ENCODE data around the gene PPARA. TPM values are rescaled to one million over a fixed set of nuclear protein-coding genes. Genes with fewer than 3 reads are reported as not detected.

Gene PPARA
- total and polyA plus RNA-seq, 9 of the 15 experiments (the other 6 are each of a cell fraction or from before 2014, with no cell fraction given): 0.64 to 5.3 (median 3.5) TPM

DNA sequence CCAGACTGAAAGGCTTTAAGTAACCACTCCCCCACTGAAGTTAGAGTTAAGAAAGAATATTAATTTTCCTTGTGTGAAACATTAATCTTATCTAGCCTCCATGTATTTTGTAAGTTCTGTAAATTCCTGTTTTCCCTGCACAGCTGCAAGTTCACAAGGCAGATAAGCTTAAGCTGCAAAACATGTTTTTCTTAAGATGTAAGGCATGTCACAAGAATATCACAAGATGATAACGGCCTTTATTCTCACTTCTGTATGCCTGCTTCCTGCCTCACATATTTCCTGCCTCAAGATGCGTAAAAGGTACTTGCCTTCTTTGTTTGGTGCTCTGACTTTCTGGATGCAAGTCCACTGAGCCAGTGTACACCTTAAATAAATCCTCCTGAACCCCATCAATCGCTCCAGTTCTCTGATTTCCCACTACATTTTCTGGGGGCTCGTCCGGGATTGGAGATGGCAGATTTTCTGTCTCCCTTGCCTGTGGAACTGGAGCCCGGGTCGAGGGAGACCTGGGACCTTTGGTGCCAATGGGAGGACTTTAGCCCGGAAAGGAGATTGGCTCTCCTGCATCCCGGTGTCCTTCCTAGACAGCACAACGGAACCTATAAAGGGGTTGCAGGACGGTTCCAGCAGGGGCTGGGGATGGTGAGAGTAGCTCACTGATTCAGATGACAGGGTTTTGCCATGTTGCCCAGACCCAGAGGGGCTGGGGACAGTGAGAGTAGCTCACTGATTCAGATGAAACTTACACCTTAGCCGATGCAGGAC lies 30.2 kb downstream of the PPARA start (continued):
- TF ChIP-seq, protein P1, sequence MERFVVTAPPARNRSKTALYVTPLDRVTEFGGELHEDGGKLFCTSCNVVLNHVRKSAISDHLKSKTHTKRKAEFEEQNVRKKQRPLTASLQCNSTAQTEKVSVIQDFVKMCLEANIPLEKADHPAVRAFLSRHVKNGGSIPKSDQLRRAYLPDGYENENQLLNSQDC (CRISPR knock-in tag; IDR thresholded peaks at IDR 0.05): no peak
- TF ChIP-seq MCM7 (IDR thresholded peaks at IDR 0.05) (no peak), SMARCE1 (IDR thresholded peaks at IDR 0.05) (0 out of 2 replicates have a peak, but pooled peaks have one; percentile 33), ZBTB1 (CRISPR knock-in tag; IDR thresholded peaks at IDR 0.05; ENCODE audit: borderline replicate concordance, low read depth) (no peak), RBM15 (IDR thresholded peaks at IDR 0.05; ENCODE audit: insufficient read depth, low read length) (no peak), RUNX1 (IDR thresholded peaks at IDR 0.05; ENCODE audit: low read depth) (no peak), ZSCAN32 (CRISPR knock-in tag; IDR thresholded peaks at IDR 0.05) (no peak), PHF20 (IDR thresholded peaks at IDR 0.05; ENCODE audit: partially characterized antibody) (no peak), GATA2 (CRISPR knock-in tag; IDR thresholded peaks at IDR 0.05) (peak; percentile 90)
- TF ChIP-seq, protein P2, sequence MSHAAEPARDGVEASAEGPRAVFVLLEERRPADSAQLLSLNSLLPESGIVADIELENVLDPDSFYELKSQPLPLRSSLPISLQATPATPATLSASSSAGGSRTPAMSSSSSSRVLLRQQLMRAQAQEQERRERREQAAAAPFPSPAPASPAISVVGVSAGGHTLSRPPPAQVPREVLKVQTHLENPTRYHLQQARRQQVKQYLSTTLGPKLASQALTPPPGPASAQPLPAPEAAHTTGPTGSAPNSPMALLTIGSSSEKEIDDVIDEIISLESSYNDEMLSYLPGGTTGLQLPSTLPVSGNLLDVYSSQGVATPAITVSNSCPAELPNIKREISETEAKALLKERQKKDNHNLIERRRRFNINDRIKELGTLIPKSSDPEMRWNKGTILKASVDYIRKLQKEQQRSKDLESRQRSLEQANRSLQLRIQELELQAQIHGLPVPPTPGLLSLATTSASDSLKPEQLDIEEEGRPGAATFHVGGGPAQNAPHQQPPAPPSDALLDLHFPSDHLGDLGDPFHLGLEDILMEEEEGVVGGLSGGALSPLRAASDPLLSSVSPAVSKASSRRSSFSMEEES (CRISPR knock-in tag; IDR thresholded peaks at IDR 0.05): no peak
- TF ChIP-seq, protein P3, sequence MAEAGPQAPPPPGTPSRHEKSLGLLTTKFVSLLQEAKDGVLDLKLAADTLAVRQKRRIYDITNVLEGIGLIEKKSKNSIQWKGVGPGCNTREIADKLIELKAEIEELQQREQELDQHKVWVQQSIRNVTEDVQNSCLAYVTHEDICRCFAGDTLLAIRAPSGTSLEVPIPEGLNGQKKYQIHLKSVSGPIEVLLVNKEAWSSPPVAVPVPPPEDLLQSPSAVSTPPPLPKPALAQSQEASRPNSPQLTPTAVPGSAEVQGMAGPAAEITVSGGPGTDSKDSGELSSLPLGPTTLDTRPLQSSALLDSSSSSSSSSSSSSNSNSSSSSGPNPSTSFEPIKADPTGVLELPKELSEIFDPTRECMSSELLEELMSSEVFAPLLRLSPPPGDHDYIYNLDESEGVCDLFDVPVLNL (CRISPR knock-in tag; IDR thresholded peaks at IDR 0.05; ENCODE audit: low read depth): no peak

All from K562 (cell line).